A549 (cell line): ENCODE data around the gene GRK6. TPM values are rescaled to one million over a fixed set of nuclear protein-coding genes. Genes with fewer than 3 reads are reported as not detected.

Experiments
- ATAC-seq, 2 experiments: fragments of 200-7000 bp in 1 of 2; fragments of >200 bp in 1 of 2; cut with Nextera tagmentation in 1 of 2; cut with Tn5 transposase in 1 of 2; 3 replicates each; pipeline versions ENCODE4 v1.8.0 to v1.9.1; 2018 to 2020; ENCODE audit warnings: mild to moderate bottlenecking in 1 of 2, moderate library complexity in 1 of 2
- CTCF ChIA-PET: fragments of 300-600 bp; sonication (Branson Sonifier 250); formaldehyde crosslinking; extraction: SDS; loops from one replicate; lab custom pipeline; 2021; ENCODE audit warnings: antibody characterized with exemption, inconsistent platforms; lab: Yijun Ruan, JAX
- POLR2A ChIA-PET: fragments of 350-600 bp; formaldehyde crosslinking; extraction: SDS; loops from one replicate; lab custom pipeline; 2021; ENCODE audit warnings: antibody characterized with exemption, inconsistent platforms; lab: Yijun Ruan, JAX
- DNase-seq, 2 experiments: peaks; one replicate each; pipeline versions ENCODE4 v3.0.0 to v3.0.0-alpha.2; 2011 to 2016; ENCODE audit warnings: low read depth in 1 of 2, low spot score in 1 of 2
- FAIRE-seq: peaks from 2 replicates; lab custom pipeline; 2011; peaks lifted over from hg19 to GRCh38; lab: Jason Lieb, UNC
- H3K27ac ChIP-seq, 2 experiments: fragments of >200 bp; sonication (Bioruptor Twin); formaldehyde crosslinking; 3 replicates each; pipeline ENCODE4 v1.5.1; 2016 to 2017
- H3K4me1 ChIP-seq: fragments of >200 bp; sonication (Bioruptor Twin); formaldehyde crosslinking; 3 replicates; pipeline ENCODE4 v1.6.1; 2016
- H3K4me2 ChIP-seq: fragments of >200 bp; sonication (Bioruptor Twin); formaldehyde crosslinking; 3 replicates; pipeline ENCODE4 v1.6.1; 2016
- H3K4me3 ChIP-seq: fragments of >200 bp; sonication (Bioruptor Twin); formaldehyde crosslinking; 3 replicates; pipeline ENCODE4 v1.5.1; 2016
- H3K9me3 ChIP-seq: fragments of >200 bp; sonication (Bioruptor Twin); formaldehyde crosslinking; 3 replicates; pipeline ENCODE4 v1.6.1; 2016
- BHLHE40 ChIP-seq: IDR thresholded peaks from 2 replicates; pipeline ENCODE4 v1.6.1; 2012; ENCODE audit warnings: low read depth, low read length, inconsistent platforms
- CEBPB ChIP-seq, 2 experiments: fragments of >200 bp in 1 of 2; sonication (Bioruptor Twin) in 1 of 2; formaldehyde crosslinking in 1 of 2; IDR thresholded peaks; 2 replicates each; pipeline ENCODE4 v1.6.1; 2012 to 2016
- CHD2 ChIP-seq: fragments of 150-350 bp; IDR thresholded peaks from 2 replicates; pipeline ENCODE4 v1.6.1; 2014; ENCODE audit warnings: low read length; ENCODE audit not compliant: partially characterized antibody
- EHF ChIP-seq: fragments of 250-450 bp; sonication (Bioruptor Pico); IDR thresholded peaks from 2 replicates; pipeline ENCODE4 v1.5.0; 2020; ENCODE audit warnings: mild to moderate bottlenecking
- EHMT2 ChIP-seq: fragments of 200-600 bp; sonication (generic); IDR thresholded peaks from 2 replicates; pipeline ENCODE4 v1.6.1; 2016; ENCODE audit warnings: antibody characterized with exemption, low read depth, mild to moderate bottlenecking, moderate library complexity
- ESRRA ChIP-seq: fragments of 150-350 bp; IDR thresholded peaks from 2 replicates; pipeline ENCODE4 v1.6.1; 2014; ENCODE audit warnings: mild to moderate bottlenecking, low read length, borderline replicate concordance
- FOSB ChIP-seq: fragments of 250-450 bp; sonication (Bioruptor Pico); IDR thresholded peaks from 2 replicates; pipeline ENCODE4 v1.5.0; 2020; ENCODE audit warnings: mild to moderate bottlenecking, moderate library complexity
- GATA3 ChIP-seq: IDR thresholded peaks from 2 replicates; pipeline ENCODE4 v1.6.1; 2012; ENCODE audit warnings: borderline replicate concordance
- HDAC2 ChIP-seq: fragments of 200-600 bp; sonication (generic); IDR thresholded peaks from 2 replicates; pipeline ENCODE4 v1.6.1; 2016
- HES2 ChIP-seq: fragments of >200 bp; sonication (Bioruptor Twin); formaldehyde crosslinking; IDR thresholded peaks from 2 replicates; pipeline ENCODE4 v1.6.1; 2016
- HOXB13 ChIP-seq: fragments of 250-450 bp; sonication (Bioruptor Pico); IDR thresholded peaks from 2 replicates; pipeline ENCODE4 v1.5.0; 2020; ENCODE audit warnings: low read depth, mild to moderate bottlenecking, moderate library complexity
- HOXB5 ChIP-seq: fragments of 250-450 bp; sonication (Bioruptor Pico); IDR thresholded peaks from 2 replicates; pipeline ENCODE4 v1.5.0; 2020; ENCODE audit warnings: mild to moderate bottlenecking, moderate library complexity
- JUNB ChIP-seq: fragments of >200 bp; sonication (Bioruptor Twin); formaldehyde crosslinking; IDR thresholded peaks from 2 replicates; pipeline ENCODE4 v1.6.1; 2016
- KDM1A ChIP-seq: fragments of 200-600 bp; sonication (generic); IDR thresholded peaks from 2 replicates; pipeline ENCODE4 v1.6.1; 2016; ENCODE audit warnings: low read depth, mild to moderate bottlenecking
- MAX ChIP-seq: IDR thresholded peaks from 2 replicates; pipeline ENCODE4 v1.6.1; 2012
- MYC ChIP-seq: IDR thresholded peaks from 2 replicates; pipeline ENCODE4 v1.6.1; 2012; ENCODE audit warnings: mild to moderate bottlenecking, inconsistent platforms, low read length, improper control_type of control experiment, borderline replicate concordance
- NFE2L2 ChIP-seq: fragments of 150-350 bp; conservative IDR thresholded peaks from 2 replicates; pipeline ENCODE4 v1.6.1; 2014; ENCODE audit warnings: low read length
- NPAS2 ChIP-seq: fragments of 250-450 bp; sonication (Bioruptor Pico); IDR thresholded peaks from 2 replicates; pipeline ENCODE4 v1.8.0; 2022; ENCODE audit warnings: mild to moderate bottlenecking, moderate library complexity, borderline replicate concordance
- NR3C1 ChIP-seq: fragments of >200 bp; sonication (Bioruptor Twin); formaldehyde crosslinking; IDR thresholded peaks from 3 replicates; pipeline ENCODE4 v1.6.1; 2017
- PBX3 ChIP-seq: IDR thresholded peaks from 2 replicates; pipeline ENCODE4 v1.6.1; 2012
- PHF8 ChIP-seq: fragments of 200-600 bp; sonication (generic); IDR thresholded peaks from 2 replicates; pipeline ENCODE4 v1.6.1; 2016; ENCODE audit warnings: low read depth, mild to moderate bottlenecking, antibody characterized with exemption, moderate library complexity, borderline replicate concordance
- POLR2A ChIP-seq: IDR thresholded peaks from 2 replicates; pipeline ENCODE4 v1.6.1; 2012; ENCODE audit warnings: mild to moderate bottlenecking, low read length
- RAD21 ChIP-seq, 2 experiments: fragments of >200 bp in 1 of 2; sonication (Bioruptor Twin) in 1 of 2; formaldehyde crosslinking in 1 of 2; IDR thresholded peaks in 1 of 2; conservative IDR thresholded peaks in 1 of 2; 2 replicates in 1 of 2; 3 replicates in 1 of 2; pipeline ENCODE4 v1.6.1; 2012 to 2018; ENCODE audit warnings: inconsistent platforms in 1 of 2
- RARB ChIP-seq: fragments of 250-450 bp; sonication (Bioruptor Pico); IDR thresholded peaks from 2 replicates; pipeline ENCODE4 v1.8.0; 2021; ENCODE audit warnings: mild to moderate bottlenecking, moderate library complexity
- RNF2 ChIP-seq: fragments of 200-600 bp; sonication (generic); IDR thresholded peaks from 2 replicates; pipeline ENCODE4 v1.6.1; 2016; ENCODE audit warnings: low read depth, mild to moderate bottlenecking, antibody characterized with exemption, moderate library complexity, borderline replicate concordance
- SREBF2 ChIP-seq: fragments of 450-650 bp; IDR thresholded peaks from 2 replicates; pipeline ENCODE4 v1.6.1; 2014; ENCODE audit warnings: mild to moderate bottlenecking, moderate library complexity
- TP53 ChIP-seq: fragments of 250-450 bp; sonication (Bioruptor Pico); IDR thresholded peaks from 2 replicates; pipeline ENCODE4 v1.5.0; 2021; ENCODE audit warnings: mild to moderate bottlenecking, moderate library complexity
- ZFP36 ChIP-seq: fragments of 450-650 bp; IDR thresholded peaks from 2 replicates; pipeline ENCODE4 v1.6.1; 2014; ENCODE audit warnings: borderline replicate concordance; ENCODE audit not compliant: partially characterized antibody
- ZNF302 ChIP-seq: fragments of 250-450 bp; sonication (Bioruptor Pico); IDR thresholded peaks from 2 replicates; pipeline ENCODE4 v1.9.0; 2021; ENCODE audit warnings: inconsistent platforms, mild to moderate bottlenecking, moderate library complexity
- WGBS: methylation state at CpG from one replicate; pipeline ENCODE4 v1.1.6; 2017; ENCODE audit errors: missing lambda C conversion rate; 5-methylcytosine and 5-hydroxymethylcytosine counted together
- polyA plus RNA-seq, 4 experiments: library from polyadenylated mRNA; depleted of rRNA in 3 of 4; stranded (reverse); fragments of >200 nt; fragmentation: RNase III in 1 of 4; extraction: RNeasy Plus Mini Kit Qiagen cat#74134 plus additional on column Dnase treatment in 1 of 4; gene quantifications; 2 replicates in 3 of 4; 3 replicates in 1 of 4; pipeline ENCODE4 v1.2.3, GENCODE V29; 2011 to 2017
- TF ChIP-seq, protein P1 (sequence below): IDR thresholded peaks from 2 replicates; pipeline ENCODE4 v1.6.1; 2012; ENCODE audit warnings: low read depth, borderline replicate concordance

Gene GRK6
- polyA plus RNA-seq, 2 of the 4 experiments (the other 2 are of a cell fraction), result 20.1 to 28.8 TPM

- TF ChIP-seq JUNB (no peak), ESRRA (no peak), CEBPB (IDR thresholded peaks at IDR 0.05) (no peak)
Measured at GRCh38 chr5:177432143-177432838, 5.8 kb downstream of the GRK6 start (continued).

GRCh38 chr5:177432839-177433657, 6.6 kb downstream of the GRK6 start:
- ChIA-PET CTCF (interaction anchor here (1.0 to 36.0 kb wide), 6 partner anchors 9 to 67 kb away, joined by 3 to 871 read pairs (median 10); partner anchors contain the start of gene PRR7), POLR2A (interaction anchor here (1.5 kb wide), 1 partner anchor 8 kb away, joined by 4 read pairs; no protein-coding TSS in a partner anchor)
- Histone ChIP-seq H3K27ac (no peak overlapping the region; a peak in 1 of 6 replicates), H3K9me3 (no peaks in the 10 kb centered on the region), H3K4me2 (no peak overlapping the region), H3K4me3 (no peak overlapping the region), H3K4me1 (peaks cover 2% of the 10 kb centered on the region; the same call in 1 of the 3 replicates)
- FAIRE-seq (no peak), ATAC-seq (no peak), DNase-seq (no peak)
- 84% methylated on average over 17 of the region's 25 CpGs for WGBS
- TF ChIP-seq EHMT2 (no peak), ESRRA (no peak), CHD2 (no peak), RNF2 (no peak), GATA3 (no peak), NFE2L2 (no peak), HOXB13 (CRISPR knock-in tag) (no peak), BHLHE40 (no peak), RARB (CRISPR knock-in tag) (no peak), SREBF2 (no peak), KDM1A (no peak), MAX (no peak), TP53 (CRISPR knock-in tag) (no peak), ZNF302 (CRISPR knock-in tag) (no peak), FOSB (CRISPR knock-in tag) (no peak), ZFP36 (no peak), PBX3 (no peak), NPAS2 (CRISPR knock-in tag) (no peak), HOXB5 (CRISPR knock-in tag) (no peak)
- TF ChIP-seq, protein P1, sequence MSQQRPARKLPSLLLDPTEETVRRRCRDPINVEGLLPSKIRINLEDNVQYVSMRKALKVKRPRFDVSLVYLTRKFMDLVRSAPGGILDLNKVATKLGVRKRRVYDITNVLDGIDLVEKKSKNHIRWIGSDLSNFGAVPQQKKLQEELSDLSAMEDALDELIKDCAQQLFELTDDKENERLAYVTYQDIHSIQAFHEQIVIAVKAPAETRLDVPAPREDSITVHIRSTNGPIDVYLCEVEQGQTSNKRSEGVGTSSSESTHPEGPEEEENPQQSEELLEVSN, result no peak

DNA sequence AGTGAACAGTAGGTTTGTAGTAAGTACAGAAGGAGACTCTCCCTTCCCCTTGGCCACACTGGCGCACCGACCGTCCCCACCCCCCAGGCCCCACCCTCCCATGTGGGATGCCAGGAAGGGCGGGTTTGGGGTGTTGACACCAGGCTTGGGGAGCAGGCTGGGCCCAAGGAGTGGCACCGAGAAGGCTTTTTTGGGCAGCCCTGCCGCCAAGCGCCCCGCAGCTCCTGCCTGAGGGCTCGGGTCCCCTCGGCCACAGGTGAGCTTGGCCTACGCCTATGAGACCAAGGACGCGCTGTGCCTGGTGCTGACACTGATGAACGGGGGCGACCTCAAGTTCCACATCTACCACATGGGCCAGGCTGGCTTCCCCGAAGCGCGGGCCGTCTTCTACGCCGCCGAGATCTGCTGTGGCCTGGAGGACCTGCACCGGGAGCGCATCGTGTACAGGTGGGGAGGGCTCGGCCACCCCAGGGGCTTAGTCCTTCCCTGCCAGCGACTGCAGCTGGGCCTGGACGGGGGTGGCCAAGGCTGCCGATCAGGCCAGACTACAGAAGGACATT, 7.3 kb downstream of the GRK6 start:
- no peaks in the 10 kb centered on the region for H3K4me1 ChIP-seq
- FAIRE-seq, result no peak
- DNase-seq, result no peak
- WGBS, result 90% methylated on average over 28 of the region's 29 CpGs
- H3K4me2 ChIP-seq, result no peak overlapping the region
- CTCF ChIA-PET, result interaction anchor here (1.0 to 36.0 kb wide), 5 partner anchors 10 to 68 kb away, joined by 3 to 871 read pairs (median 12); partner anchors contain the start of gene PRR7
- no peak overlapping the region for H3K4me3 ChIP-seq
- ATAC-seq, result no peak
- H3K27ac ChIP-seq, result peak overlapping the region in 1 of 2 experiments; percentile 1; a peak in 1 of 6 replicates
- no peaks in the 10 kb centered on the region for H3K9me3 ChIP-seq
- POLR2A ChIA-PET, result no interaction called here
- TF ChIP-seq ZFP36 (no peak), RAD21 (conservative IDR thresholded peaks at IDR 0.05 in 1 of 2, IDR thresholded peaks at IDR 0.05 in 1 of 2) (no peak), NR3C1 (no peak), CHD2 (no peak), TP53 (CRISPR knock-in tag) (no peak), JUNB (no peak), PHF8 (no peak), HES2 (no peak), EHF (CRISPR knock-in tag) (no peak), MYC (no peak), POLR2A (no peak), NPAS2 (CRISPR knock-in tag) (no peak), EHMT2 (no peak), HDAC2 (no peak), ZNF302 (CRISPR knock-in tag) (no peak)
- TF ChIP-seq, protein P1, result no peak
